ENCODE results near the gene TSPAN4. TPM values are rescaled to one million over a fixed set of nuclear protein-coding genes. Genes with fewer than 3 reads are reported as not detected.

Gene TSPAN4
- total and polyA plus RNA-seq, 12 donors = 22.2 to 66.5 (median 29.5) TPM

DNA sequence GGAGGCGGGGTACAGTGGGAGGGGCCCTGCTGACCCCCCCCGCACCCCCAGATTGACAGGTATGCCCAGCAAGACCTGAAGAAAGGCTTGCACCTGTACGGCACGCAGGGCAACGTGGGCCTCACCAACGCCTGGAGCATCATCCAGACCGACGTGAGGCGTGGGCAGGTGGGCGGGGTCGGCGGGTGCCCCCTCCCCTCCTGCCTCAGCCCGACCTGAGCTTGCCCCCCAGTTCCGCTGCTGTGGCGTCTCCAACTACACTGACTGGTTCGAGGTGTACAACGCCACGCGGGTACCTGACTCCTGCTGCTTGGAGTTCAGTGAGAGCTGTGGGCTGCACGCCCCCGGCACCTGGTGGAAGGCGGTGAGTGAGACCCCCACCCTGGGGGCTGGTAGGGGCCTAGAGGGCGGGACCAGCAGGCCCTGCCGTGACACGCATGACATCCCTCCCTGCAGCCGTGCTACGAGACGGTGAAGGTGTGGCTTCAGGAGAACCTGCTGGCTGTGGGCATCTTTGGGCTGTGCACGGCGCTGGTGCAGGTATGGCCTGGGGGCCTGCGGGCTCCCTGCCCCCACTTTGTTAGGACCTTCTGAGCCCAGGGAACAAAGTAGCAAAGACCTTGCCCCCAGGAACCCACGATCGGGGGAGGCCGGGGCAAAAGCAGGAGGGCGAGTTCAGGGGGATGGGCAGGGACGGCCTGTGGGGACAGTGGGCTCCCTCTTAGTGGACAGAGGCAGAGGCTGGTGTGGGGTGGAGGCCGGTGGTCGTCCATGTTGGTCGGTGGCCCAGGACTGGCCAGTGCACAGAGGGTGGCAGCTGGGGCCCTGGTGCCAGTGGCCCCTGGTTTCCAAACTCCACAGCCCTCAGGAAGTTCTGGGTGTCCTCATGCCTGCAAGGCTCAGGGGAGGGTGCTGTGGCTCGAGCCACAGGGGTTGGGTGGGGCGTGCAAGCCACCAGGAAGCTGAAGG lies 23.1 kb downstream of the TSPAN4 start:
- intact Hi-C loops (cut with DNase I) = no loop called here
- H3K27me3 ChIP-seq = no peaks in the 10 kb centered on the region
- H3K9me3 ChIP-seq = no peaks in the 10 kb centered on the region
- ATAC-seq = no peak
- H3K27ac ChIP-seq = no peak overlapping the region
- TF ChIP-seq, protein P1, sequence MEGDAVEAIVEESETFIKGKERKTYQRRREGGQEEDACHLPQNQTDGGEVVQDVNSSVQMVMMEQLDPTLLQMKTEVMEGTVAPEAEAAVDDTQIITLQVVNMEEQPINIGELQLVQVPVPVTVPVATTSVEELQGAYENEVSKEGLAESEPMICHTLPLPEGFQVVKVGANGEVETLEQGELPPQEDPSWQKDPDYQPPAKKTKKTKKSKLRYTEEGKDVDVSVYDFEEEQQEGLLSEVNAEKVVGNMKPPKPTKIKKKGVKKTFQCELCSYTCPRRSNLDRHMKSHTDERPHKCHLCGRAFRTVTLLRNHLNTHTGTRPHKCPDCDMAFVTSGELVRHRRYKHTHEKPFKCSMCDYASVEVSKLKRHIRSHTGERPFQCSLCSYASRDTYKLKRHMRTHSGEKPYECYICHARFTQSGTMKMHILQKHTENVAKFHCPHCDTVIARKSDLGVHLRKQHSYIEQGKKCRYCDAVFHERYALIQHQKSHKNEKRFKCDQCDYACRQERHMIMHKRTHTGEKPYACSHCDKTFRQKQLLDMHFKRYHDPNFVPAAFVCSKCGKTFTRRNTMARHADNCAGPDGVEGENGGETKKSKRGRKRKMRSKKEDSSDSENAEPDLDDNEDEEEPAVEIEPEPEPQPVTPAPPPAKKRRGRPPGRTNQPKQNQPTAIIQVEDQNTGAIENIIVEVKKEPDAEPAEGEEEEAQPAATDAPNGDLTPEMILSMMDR (IDR thresholded peaks at IDR 0.05) = no peak
- 81 to 87% methylated on average over 36 to 41 of the region's 41 CpGs for WGBS, 2 donors
- H3K36me3 ChIP-seq = peaks cover 0 to 61% (median 9%) of the 10 kb centered on the region in 9 donors
- no peak overlapping the region for H3K4me3 ChIP-seq
- H3K4me1 ChIP-seq = peaks cover 0 to 14% (median 2%) of the 10 kb centered on the region in 9 donors
- no peak for DNase-seq

DNA sequence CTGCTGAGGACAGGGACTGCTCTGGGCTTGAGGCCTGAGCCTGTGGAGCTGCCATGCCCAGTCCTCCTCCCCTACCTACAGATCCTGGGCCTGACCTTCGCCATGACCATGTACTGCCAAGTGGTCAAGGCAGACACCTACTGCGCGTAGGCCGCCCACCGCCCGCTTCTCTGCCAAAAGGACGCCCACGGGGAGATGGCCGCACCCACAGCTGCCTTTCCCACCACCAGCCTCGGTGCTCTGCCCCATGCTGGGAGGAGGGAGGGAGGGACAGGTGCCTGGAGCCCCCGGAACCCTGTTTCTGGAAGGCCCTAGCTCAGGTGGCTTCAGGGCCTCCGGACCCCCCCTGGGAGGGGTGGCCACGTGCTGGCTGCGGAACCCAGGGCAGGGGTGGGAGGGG lies 23.8 kb downstream of the TSPAN4 start:
- intact Hi-C loops (cut with DNase I) = no loop called here
- peaks cover 0 to 59% (median 9%) of the 10 kb centered on the region in 9 donors for H3K36me3 ChIP-seq
- H3K4me1 ChIP-seq = peaks cover 0 to 9% (median 0%) of the 10 kb centered on the region in 9 donors
- no peaks in the 10 kb centered on the region for H3K9me3 ChIP-seq
- no peak for DNase-seq
- 91 to 92% methylated on average over 14 of the region's 14 CpGs for WGBS, 2 donors
- no peak for ATAC-seq
- TF ChIP-seq, protein P1 (IDR thresholded peaks at IDR 0.05) = no peak
- H3K4me3 ChIP-seq = no peak overlapping the region
- H3K27me3 ChIP-seq = no peaks in the 10 kb centered on the region
- H3K27ac ChIP-seq = no peak overlapping the region

DNA sequence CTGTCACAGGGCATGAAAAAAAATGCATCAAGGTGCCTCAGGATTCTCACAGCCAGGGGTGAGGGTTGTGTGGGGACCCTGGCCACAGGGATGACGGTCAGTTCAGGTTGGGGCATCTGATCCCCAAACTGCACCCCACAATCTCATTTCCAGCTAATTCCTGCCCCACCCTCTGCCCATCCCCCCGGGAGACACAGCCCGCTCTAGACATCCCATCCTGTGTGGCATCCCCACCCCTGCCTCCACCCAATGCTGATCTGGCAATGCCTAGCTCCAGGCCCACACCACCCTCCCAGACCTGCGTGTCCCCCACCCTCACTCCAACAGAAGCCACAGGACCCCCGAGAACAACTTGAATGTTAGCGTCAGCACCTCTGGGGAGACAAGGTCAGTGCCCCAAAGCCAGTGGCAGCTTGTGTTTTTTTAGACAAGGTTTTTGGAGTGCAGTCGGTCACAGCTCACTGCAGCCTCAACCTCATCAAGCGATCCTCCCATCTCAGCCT lies 25.3 kb downstream of the TSPAN4 start:
- no peak for ATAC-seq
- H3K9me3 ChIP-seq = no peaks in the 10 kb centered on the region
- intact Hi-C loops (cut with DNase I) = no loop called here
- H3K4me3 ChIP-seq = no peak overlapping the region
- H3K27ac ChIP-seq = no peak overlapping the region
- H3K36me3 ChIP-seq = peaks cover 0 to 51% (median 9%) of the 10 kb centered on the region in 9 donors
- DNase-seq = no peak
- no peaks in the 10 kb centered on the region for H3K4me1 ChIP-seq
- 85 to 88% methylated on average over 8 of the region's 8 CpGs for WGBS, 2 donors
- no peaks in the 10 kb centered on the region for H3K27me3 ChIP-seq
- TF ChIP-seq, protein P1 (IDR thresholded peaks at IDR 0.05) = no peak

DNA sequence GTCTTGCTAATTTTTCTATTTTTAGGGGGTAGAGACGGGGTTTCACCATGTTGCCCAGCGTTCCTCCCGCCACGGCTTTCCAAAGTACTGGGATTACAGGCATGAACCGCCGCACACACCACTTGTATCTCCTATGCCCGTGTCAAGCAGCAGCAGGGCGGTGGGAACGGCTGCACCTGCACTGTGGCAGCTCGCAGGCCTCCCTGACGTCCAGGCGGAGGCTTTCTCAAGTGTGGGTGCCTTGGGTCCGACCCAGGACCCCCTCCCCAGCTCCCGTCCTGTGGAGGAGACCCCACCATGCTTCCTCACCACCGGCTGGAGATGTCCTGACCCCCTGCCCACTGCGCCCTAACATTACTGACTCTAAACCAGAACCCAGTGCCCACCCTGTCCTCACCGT lies 25.7 kb downstream of the TSPAN4 start:
- no peak overlapping the region for H3K4me3 ChIP-seq
- DNase-seq (no peak), ATAC-seq (no peak)
- H3K36me3 ChIP-seq = peaks cover 0 to 48% (median 9%) of the 10 kb centered on the region in 9 donors
- TF ChIP-seq, protein P1 (IDR thresholded peaks at IDR 0.05) = no peak
- H3K27ac ChIP-seq = no peak overlapping the region
- H3K4me1 ChIP-seq = no peaks in the 10 kb centered on the region
- intact Hi-C loops (cut with DNase I) = no loop called here
- no peaks in the 10 kb centered on the region for H3K9me3 ChIP-seq
- 91 to 93% methylated on average over 17 of the region's 17 CpGs for WGBS, 2 donors
- no peaks in the 10 kb centered on the region for H3K27me3 ChIP-seq

Data from heart right ventricle (tissue), 16 donors.